T-helper 2 cell treated with Interferon-gamma antibody and Interleukin-4, amounts not matched to agents 5 μg/mL and 100 μg/mL, for 36 hours (primary cell): ENCODE measurements around the gene PUM1.

Experiments
- DNase-seq: peaks from one replicate; pipeline ENCODE4 v3.0.0; 2021; ENCODE audit warnings: low spot score
- H3K27ac Mint-ChIP-seq: one replicate; pipeline ENCODE4 v1.8.0; 2021; ENCODE audit warnings: mild to moderate bottlenecking, mixed read lengths
- H3K27me3 Mint-ChIP-seq: one replicate; pipeline ENCODE4 v1.8.0; 2021; ENCODE audit warnings: low read depth, mixed read lengths
- H3K36me3 Mint-ChIP-seq: one replicate; pipeline ENCODE4 v1.8.0; 2021; ENCODE audit warnings: low read depth, mixed read lengths
- H3K4me1 Mint-ChIP-seq: one replicate; pipeline ENCODE4 v1.8.0; 2021; ENCODE audit warnings: low read depth, mixed read lengths
- H3K4me3 Mint-ChIP-seq: one replicate; pipeline ENCODE4 v1.8.0; 2022; ENCODE audit warnings: mild to moderate bottlenecking, moderate library complexity, mixed read lengths
- H3K9me3 Mint-ChIP-seq: one replicate; pipeline ENCODE4 v1.8.0; 2021; ENCODE audit warnings: mixed read lengths

The PUM1 gene

DNA sequence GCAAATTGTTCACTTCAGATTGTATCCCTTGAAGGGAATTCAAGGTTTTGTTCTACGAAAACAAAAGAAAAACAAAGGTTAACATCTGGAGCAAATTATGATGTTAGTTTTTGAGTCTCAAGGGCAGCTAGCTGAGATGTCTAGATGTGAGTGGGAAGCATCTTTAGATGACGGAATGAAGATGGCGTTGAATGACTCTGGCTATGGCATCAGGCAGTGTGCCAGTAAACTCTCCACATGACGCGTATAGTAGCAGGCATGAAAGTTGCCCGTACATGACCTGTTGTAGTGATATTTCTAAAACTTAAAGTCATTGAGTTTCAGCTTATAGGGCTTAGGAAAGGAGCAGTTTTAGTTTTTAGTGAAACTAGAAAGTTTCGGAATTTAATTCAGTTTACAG is 144.7 kb downstream of the PUM1 start:
- Mint-ChIP-seq H3K4me3 (no peak overlapping the region), H3K27me3 (peaks cover 12% of the 10 kb centered on the region), H3K36me3 (no peaks in the 10 kb centered on the region), H3K9me3 (no peaks in the 10 kb centered on the region), H3K4me1 (peaks cover 4% of the 10 kb centered on the region), H3K27ac (no peak overlapping the region)
- DNase-seq: no peak

DNA sequence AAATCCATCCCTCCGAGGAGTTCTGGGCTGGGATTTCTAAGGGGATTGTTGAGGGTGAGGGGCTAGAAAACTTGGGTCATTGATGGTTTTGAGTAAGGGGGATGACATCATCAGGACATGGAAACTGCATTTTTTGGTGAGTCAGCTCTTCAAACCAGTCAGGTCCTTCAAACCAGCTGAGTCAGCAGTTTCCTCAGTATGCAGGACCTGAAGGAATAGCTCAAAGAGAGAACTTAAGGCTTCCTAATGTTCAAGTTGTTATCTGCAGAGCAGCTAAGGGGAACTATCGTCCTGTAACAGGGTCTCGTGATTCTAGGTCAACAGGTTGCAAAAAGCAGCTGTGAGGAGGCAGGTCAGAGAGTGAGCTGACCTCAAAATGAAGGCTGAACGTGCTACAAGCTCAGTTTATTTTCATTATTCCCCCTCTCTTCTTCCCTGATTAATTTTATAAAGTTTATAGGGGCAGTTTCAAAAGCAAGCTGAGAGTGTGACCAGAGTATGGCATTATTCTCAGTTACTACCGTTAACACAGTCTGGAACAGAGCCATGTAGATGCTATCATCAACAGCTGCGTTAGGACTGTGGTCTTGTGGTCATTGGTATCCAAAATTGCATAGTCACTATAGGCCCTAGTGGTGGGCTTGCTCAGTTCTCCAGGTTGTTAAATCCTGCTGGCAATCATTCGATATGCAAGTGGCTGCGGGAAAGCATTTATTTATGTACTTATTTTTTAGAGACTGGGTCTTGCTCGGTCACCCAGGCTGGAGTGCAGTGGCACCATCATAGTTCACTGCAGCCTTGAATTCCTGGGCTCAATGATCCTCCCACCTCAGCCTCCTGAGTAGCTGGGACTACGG is 146.3 kb downstream of the PUM1 start:
- peaks cover 4% of the 10 kb centered on the region for H3K4me1 Mint-ChIP-seq
- no peaks in the 10 kb centered on the region for H3K36me3 Mint-ChIP-seq
- H3K9me3 Mint-ChIP-seq: no peaks in the 10 kb centered on the region
- H3K4me3 Mint-ChIP-seq: no peak overlapping the region
- peaks cover 12% of the 10 kb centered on the region for H3K27me3 Mint-ChIP-seq
- no peak overlapping the region for H3K27ac Mint-ChIP-seq
- DNase-seq: no peak

DNA sequence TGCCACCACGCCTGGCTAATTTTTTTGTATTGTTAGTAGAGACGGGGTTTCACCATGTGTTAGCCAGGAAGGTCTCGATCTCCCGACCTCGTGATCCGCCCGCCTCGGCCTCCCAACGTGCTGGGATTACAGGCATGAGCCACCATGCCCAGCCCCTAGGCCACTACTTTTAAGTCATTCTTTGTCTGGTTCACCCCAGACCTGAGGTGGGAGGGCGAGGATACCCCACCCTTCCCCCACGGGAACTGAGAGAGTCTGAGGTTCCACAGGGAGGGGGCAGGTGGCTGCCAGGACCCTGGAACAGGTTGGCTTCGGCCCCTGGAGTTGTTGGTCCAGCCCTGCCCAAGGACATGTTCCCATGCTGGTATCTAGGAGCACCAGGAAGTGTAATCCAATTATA is 149.2 kb downstream of the PUM1 start:
- no peaks in the 10 kb centered on the region for H3K9me3 Mint-ChIP-seq
- DNase-seq: no peak
- peaks cover 10% of the 10 kb centered on the region for H3K4me1 Mint-ChIP-seq
- H3K36me3 Mint-ChIP-seq: no peaks in the 10 kb centered on the region
- peaks cover 7% of the 10 kb centered on the region for H3K27me3 Mint-ChIP-seq
- no peak overlapping the region for H3K4me3 Mint-ChIP-seq
- H3K27ac Mint-ChIP-seq: no peak overlapping the region

DNA sequence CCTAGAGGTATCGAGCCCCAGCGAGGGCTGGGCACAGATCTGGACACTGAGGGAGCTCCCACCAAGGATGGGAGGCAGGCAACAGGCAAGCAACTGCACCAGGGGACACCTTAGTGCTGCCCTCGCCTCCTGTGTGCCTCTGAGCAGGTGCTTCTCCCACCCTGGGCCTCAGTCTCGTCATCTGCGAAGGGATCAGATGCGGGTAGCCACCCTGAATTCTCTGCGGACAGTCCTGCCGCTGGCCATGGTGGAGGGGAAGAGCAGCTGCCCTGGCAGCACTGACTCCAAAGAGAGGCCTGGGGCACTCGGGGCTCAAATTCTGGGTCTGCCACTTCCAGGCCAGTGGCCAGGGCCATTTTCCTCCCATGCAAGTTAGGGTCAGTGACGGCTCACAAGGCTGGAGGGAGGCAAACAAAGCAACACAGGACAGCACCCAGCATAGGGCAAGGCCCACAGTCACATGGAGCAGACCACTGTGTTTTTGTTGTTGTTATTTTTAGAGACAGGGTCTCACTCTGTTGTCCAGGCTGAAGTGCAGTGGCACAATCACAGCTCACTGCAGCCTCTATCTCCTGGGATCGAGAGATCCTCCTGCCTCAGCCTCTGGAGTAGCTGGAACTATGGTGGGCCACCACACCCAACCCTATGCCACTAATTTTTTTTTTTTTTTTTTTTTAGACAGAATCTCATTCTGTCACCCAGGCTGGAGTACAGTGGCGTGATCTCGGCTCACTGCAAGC is 149.9 kb downstream of the PUM1 start:
- Mint-ChIP-seq H3K9me3 (no peaks in the 10 kb centered on the region), H3K27me3 (peaks cover 5% of the 10 kb centered on the region), H3K4me1 (peaks cover 10% of the 10 kb centered on the region), H3K27ac (no peak overlapping the region), H3K4me3 (no peak overlapping the region), H3K36me3 (no peaks in the 10 kb centered on the region)
- DNase-seq: no peak

DNA sequence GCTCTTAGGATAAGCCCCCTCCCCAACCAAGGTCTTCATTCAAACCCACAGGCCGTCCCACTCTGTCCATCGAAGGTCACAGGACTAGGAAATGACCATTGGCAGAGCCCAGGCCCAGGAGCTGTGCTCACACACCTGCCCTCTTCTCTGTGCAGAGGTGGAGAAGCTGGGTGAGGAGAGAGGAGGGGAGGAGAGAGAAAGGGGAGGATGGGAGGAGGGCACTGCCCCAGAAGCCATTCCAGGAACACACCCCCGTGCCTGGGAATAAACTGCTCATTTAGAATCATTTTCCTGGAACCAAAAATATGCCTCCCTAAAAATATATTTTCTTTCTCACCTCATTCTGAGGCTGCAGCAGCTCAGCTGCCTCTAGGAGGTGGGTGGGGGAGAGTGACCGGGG is 150.6 kb downstream of the PUM1 start:
- H3K27ac Mint-ChIP-seq: no peak overlapping the region
- H3K36me3 Mint-ChIP-seq: no peaks in the 10 kb centered on the region
- no peaks in the 10 kb centered on the region for H3K9me3 Mint-ChIP-seq
- peaks cover 10% of the 10 kb centered on the region for H3K4me1 Mint-ChIP-seq
- peaks cover 10% of the 10 kb centered on the region for H3K27me3 Mint-ChIP-seq
- H3K4me3 Mint-ChIP-seq: no peak overlapping the region
- DNase-seq: no peak

DNA sequence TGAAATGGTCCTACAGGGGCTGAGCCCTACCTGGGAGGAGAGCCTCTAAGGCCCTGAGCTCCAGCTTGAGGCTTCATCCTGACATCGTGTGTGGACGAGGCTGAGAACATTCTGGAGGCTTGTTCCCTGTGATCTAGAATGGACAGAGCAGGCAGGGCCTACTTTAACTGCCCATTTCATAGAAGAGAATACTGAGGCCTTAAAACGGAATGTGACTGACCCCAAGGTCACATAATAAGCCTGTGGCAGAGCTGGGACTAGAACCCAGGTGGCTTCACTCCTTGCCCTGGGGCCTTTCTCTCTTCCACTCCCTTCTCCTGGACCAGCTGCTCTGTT is 151.0 kb downstream of the PUM1 start:
- Mint-ChIP-seq H3K27me3 (peaks cover 14% of the 10 kb centered on the region), H3K27ac (no peak overlapping the region), H3K4me3 (no peak overlapping the region), H3K36me3 (no peaks in the 10 kb centered on the region), H3K4me1 (peaks cover 12% of the 10 kb centered on the region), H3K9me3 (no peaks in the 10 kb centered on the region)
- no peak for DNase-seq

DNA sequence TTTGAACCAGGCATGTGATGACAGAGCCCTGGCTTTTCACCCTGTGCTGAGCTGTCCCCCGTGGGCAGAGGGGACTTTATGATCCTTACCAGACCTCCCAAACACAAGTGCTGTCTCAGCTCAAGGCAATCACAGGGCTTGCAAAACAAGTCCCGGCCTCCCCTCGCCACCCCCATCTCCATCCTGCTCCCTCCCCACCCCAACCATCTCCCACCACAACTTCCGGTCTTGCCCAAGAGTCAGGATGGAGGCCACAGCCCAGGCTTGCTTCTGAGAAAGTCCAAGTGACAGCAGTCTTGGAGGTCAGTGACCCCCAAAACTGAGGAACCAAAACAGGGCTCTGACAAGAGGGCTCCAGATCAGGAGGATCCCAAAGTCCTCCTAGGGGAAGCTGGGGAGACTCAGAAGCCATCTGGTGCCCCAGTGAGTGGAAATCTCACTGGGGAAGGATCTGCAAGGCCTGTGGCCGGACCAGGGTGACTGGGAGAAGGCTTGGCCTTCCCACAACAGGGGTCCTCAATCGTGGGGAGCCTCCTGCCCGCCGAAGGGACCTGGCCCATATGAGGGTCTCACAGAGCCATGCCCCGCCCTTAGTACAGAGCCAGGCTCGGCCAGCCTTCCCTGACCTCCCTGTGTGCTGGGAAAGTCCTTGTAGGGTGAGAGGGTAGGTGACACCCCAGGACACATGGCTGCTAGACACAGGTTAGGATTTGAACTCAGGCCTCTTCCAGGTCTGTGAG is 152.4 kb downstream of the PUM1 start:
- DNase-seq: no peak
- peaks cover 21% of the 10 kb centered on the region for H3K27me3 Mint-ChIP-seq
- H3K4me1 Mint-ChIP-seq: peaks cover 12% of the 10 kb centered on the region
- no peak overlapping the region for H3K4me3 Mint-ChIP-seq
- no peaks in the 10 kb centered on the region for H3K36me3 Mint-ChIP-seq
- H3K27ac Mint-ChIP-seq: no peak overlapping the region
- H3K9me3 Mint-ChIP-seq: no peaks in the 10 kb centered on the region

DNA sequence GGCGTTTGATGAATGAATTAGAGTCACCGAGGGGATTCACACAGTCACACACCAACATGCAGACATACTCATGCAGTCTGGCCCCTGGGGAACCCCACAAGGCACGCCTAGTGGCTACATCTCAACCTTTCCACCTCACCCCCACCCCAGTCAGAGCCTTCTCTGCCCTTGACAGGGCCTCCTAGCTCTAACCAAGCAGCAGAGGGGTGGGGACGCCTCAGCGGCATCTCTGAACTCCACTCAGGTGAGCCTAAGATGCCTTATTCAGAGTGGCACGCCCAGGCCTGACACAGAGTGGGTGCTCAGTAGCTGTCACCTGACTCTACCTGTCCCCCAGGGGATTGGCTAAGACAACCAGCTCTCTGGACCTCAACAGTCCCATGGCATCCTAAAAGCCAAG is 153.3 kb downstream of the PUM1 start:
- Mint-ChIP-seq H3K27me3 (peaks cover 27% of the 10 kb centered on the region), H3K4me3 (no peak overlapping the region), H3K36me3 (no peaks in the 10 kb centered on the region), H3K27ac (no peak overlapping the region), H3K4me1 (peaks cover 12% of the 10 kb centered on the region), H3K9me3 (no peaks in the 10 kb centered on the region)
- no peak for DNase-seq

DNA sequence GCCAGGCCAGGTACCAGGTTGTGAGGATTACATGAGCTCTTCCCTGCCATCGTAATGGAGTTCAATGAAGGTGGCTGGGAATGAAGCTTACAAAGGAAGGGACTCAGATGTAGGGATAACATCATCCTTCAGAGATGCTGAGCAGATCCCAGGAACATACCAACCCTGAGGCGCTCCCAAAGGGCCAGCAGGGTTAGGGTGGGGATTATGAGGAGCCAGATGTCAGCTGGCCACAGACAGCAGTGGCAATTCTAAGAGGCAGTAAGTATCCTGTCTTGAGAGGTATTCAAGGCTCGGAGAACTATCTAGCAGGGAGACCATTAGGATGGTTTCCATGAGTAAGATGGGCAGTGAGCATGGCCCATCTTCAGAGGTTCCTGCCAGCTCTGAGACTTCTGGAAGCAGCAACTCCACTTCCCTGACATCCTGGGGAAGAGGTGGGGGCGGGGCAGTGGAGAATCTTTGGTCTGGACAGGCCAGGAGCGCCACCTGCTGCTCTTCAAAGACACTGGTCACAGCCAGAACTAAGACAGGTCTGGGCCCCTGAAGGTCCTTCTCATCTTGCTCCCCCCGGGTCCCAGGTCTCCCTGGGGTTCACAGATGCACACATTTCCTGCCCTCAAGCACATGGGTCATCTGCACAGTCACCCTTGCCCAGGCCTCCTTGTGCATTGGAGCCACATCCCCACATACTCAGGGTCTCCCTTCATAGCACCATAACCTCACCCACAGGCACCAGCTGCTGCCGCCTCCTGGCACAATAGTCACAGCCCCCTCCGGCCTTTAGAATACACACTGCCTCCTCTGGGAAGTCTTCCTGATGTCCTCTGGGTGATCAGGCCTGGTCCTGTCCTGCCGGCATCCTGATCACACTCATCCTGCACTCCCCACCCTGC is 154.2 kb downstream of the PUM1 start:
- DNase-seq: peak; percentile 42
- Mint-ChIP-seq H3K4me1 (peaks cover 12% of the 10 kb centered on the region), H3K27me3 (peaks cover 35% of the 10 kb centered on the region), H3K9me3 (no peaks in the 10 kb centered on the region), H3K4me3 (no peak overlapping the region), H3K36me3 (no peaks in the 10 kb centered on the region), H3K27ac (no peak overlapping the region)

DNA sequence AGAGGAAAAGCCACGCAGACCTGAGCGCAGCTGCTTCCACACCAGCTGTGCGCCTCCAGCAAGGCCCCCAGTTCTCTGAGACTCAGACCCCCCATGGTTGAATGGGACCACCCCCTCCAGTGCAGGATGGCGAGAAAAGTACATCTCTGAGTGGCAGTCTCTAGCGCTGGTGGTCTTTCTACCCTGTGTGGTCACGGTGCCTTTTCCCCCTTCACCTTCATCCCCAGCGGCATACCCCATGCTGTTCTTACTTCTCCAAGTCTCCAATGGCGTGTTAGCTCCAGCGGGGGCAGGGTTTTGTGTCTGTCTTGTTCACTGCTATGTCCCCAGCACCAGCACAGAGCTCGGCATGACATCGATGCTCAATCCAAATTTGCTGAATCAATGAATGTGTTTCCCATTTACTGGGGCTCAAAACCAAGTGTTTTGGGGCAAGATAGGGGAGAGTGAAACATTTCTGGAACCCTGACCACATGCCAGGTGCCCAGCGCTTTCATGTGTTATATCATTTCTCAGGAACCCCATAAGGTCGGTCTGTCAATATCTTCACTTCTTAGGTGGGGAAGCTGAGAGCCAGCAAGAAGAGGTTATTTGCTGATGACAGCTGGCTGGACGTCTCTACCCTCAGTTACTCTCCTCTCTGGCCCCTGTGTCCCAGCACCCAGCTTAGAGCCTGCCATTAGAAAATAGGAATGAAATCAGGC is 156.0 kb downstream of the PUM1 start:
- Mint-ChIP-seq H3K4me1 (peaks cover 12% of the 10 kb centered on the region), H3K9me3 (no peaks in the 10 kb centered on the region), H3K27me3 (peaks cover 49% of the 10 kb centered on the region)

DNA sequence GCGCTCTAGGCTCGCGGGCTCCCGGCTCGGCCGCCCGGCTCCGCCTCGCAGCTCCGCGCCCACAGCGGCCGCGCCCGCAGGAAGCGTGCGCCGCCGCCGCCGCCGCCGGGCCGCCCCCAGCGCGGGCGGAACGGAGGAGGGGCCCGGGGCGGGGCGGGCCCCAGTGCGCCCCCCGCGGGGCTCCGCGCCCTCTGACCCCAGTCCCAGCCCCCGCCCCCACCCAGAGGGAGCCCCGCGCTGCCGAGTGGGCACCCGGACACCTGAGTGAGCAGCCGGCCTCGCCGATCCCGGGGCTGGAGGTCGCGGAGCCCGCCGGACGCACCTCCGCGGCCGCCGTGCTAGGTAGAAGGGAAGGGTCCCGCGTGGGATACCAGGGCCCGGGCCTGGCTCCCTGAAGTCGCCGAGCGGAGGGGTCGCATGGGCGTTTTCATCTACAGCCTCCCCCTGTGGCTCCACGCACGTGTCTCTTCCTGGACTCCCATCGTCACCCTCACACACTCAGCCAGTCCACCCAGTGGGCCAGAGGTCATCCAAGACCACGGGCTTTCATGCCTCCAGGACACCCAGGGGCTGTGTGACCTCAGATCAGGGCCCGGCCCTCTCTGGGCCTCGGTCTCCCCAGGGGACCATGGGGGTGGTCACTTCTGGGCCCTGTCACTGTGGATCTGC is 156.7 kb downstream of the PUM1 start, which contains the start of gene SDC3:
Gene SDC3 (minus strand): TSS at position 63 of the 669 bp plus-strand sequence. CDS start 172 bp downstream, outside the sequence.
- peak within 1 kb of the TSS; percentile 78 for H3K4me3 Mint-ChIP-seq
- no peak for DNase-seq
- peaks cover 12% of the 10 kb centered on the region for H3K4me1 Mint-ChIP-seq
- no peaks in the 10 kb centered on the region for H3K36me3 Mint-ChIP-seq
- H3K9me3 Mint-ChIP-seq: no peaks in the 10 kb centered on the region
- H3K27me3 Mint-ChIP-seq: peaks cover 52% of the 10 kb centered on the region
- H3K27ac Mint-ChIP-seq: no peak within 1 kb of the TSS

More for the DNA sequence above, 156.0 kb downstream of the PUM1 start:
- H3K4me3 Mint-ChIP-seq: peak overlapping the region; percentile 69
- DNase-seq: no peak
- H3K27ac Mint-ChIP-seq: no peak overlapping the region
- H3K36me3 Mint-ChIP-seq: no peaks in the 10 kb centered on the region

DNA sequence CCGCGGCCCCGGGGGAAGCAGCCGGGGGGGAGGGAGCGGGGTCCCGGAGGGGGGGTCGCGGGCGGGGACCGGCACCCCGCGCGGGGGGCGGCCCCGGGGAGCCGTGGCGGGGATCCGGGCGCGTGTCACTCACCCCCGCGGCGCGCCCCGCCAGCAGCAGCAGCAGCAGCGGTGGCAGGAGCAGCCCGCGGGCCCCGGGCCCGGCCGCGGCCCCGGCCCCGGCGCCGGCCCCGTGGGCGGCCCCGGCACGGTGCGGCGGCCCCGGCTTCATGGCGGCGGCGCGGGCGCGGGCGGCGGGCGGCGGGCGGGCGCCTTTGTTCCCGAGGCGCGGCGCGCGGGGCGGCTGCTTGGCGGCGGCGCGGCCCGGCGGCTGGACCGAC is 157.2 kb downstream of the PUM1 start:
- H3K4me3 Mint-ChIP-seq: no peak overlapping the region
- DNase-seq: no peak
- no peaks in the 10 kb centered on the region for H3K9me3 Mint-ChIP-seq
- no peaks in the 10 kb centered on the region for H3K36me3 Mint-ChIP-seq
- no peak overlapping the region for H3K27ac Mint-ChIP-seq
- H3K4me1 Mint-ChIP-seq: peaks cover 12% of the 10 kb centered on the region
- peaks cover 54% of the 10 kb centered on the region for H3K27me3 Mint-ChIP-seq
